Measurements from ENCODE around the gene LEFTY1. TPM values are rescaled to one million over a fixed set of nuclear protein-coding genes. Genes with fewer than 3 reads are reported as not detected.

Gene LEFTY1
- total and polyA plus RNA-seq, 2 of the 13 experiments (the other 11 are each of a cell fraction or from before 2014, with no cell fraction given): 0.29 to 0.79 TPM

- no peak for TF ChIP-seq ZNF484 (CRISPR knock-in tag; IDR thresholded peaks at IDR 0.05; ENCODE audit: borderline replicate concordance, low read depth)
- no peak for TF ChIP-seq TIGD3 (CRISPR knock-in tag; IDR thresholded peaks at IDR 0.05; ENCODE audit: borderline replicate concordance)
- TF ChIP-seq ZNF546 (CRISPR knock-in tag; conservative IDR thresholded peaks at IDR 0.05): no peak
- no peak for TF ChIP-seq STAT5B (CRISPR knock-in tag; IDR thresholded peaks at IDR 0.05)
- no peak for TF ChIP-seq YEATS4 (CRISPR knock-in tag; IDR thresholded peaks at IDR 0.05; ENCODE audit: borderline replicate concordance)
- TF ChIP-seq ZFP90 (CRISPR knock-in tag; IDR thresholded peaks at IDR 0.05; ENCODE audit: borderline replicate concordance): no peak
- no peak for TF ChIP-seq GZF1 (CRISPR knock-in tag; IDR thresholded peaks at IDR 0.05)
- no peak for TF ChIP-seq ZNF282 (IDR thresholded peaks at IDR 0.05; ENCODE audit: partially characterized antibody)
- TF ChIP-seq SP5 (CRISPR knock-in tag; IDR thresholded peaks at IDR 0.05; ENCODE audit: borderline replicate concordance, low read depth): peak; percentile 14; the same call in 1 of the 2 replicates
- TF ChIP-seq PAF1 (CRISPR knock-in tag; IDR thresholded peaks at IDR 0.05): no peak
- peak; percentile 17; the same call in 1 of the 2 replicates for TF ChIP-seq HES4 (CRISPR knock-in tag; IDR thresholded peaks at IDR 0.05; ENCODE audit: borderline replicate concordance)
- no peak for TF ChIP-seq REL (CRISPR knock-in tag; conservative IDR thresholded peaks at IDR 0.05)
- TF ChIP-seq KLF13 (CRISPR knock-in tag; IDR thresholded peaks at IDR 0.05): no peak
- TF ChIP-seq ZNF646 (CRISPR knock-in tag; IDR thresholded peaks at IDR 0.05): no peak
- no peak for TF ChIP-seq ZNF138 (CRISPR knock-in tag; IDR thresholded peaks at IDR 0.05; ENCODE audit: low read depth)
- no peak for TF ChIP-seq FLYWCH1 (CRISPR knock-in tag; IDR thresholded peaks at IDR 0.05)
- TF ChIP-seq ZNF205 (CRISPR knock-in tag; IDR thresholded peaks at IDR 0.05): 0 out of 2 replicates have a peak, but pooled peaks have one; percentile 32
- TF ChIP-seq ZZZ3 (CRISPR knock-in tag; IDR thresholded peaks at IDR 0.05; ENCODE audit: borderline replicate concordance): no peak
- TF ChIP-seq ZNF670 (CRISPR knock-in tag; IDR thresholded peaks at IDR 0.05; ENCODE audit: borderline replicate concordance): no peak
- TF ChIP-seq ZNF552 (CRISPR knock-in tag; IDR thresholded peaks at IDR 0.05; ENCODE audit: borderline replicate concordance): no peak
- TF ChIP-seq SOX13 (IDR thresholded peaks at IDR 0.05): no peak
- TF ChIP-seq SOX13 (CRISPR knock-in tag; conservative IDR thresholded peaks at IDR 0.05 in 1 of 2, IDR thresholded peaks at IDR 0.05 in 1 of 2): no peak
- no peak for TF ChIP-seq SRSF9 (IDR thresholded peaks at IDR 0.05; ENCODE audit: borderline replicate concordance, insufficient read depth, low read depth, low read length, poor library complexity, severe bottlenecking)
- no peak for TF ChIP-seq ZSCAN31 (CRISPR knock-in tag; IDR thresholded peaks at IDR 0.05; ENCODE audit: low read depth)
Measured at GRCh38 chr1:225845571-225846259, 43.2 kb downstream of the LEFTY1 start (continued).
